DOHH2 (cell line): Measurements from ENCODE around the gene FAM20C.

Source experiments
- H3F3A ChIP-seq: fragments of 200-600 bp; sonication (generic), shearing (Covaris generic); 2 replicates; pipeline ENCODE4 v1.6.0; 2016; ENCODE audit warnings: antibody characterized with exemption, mild to moderate bottlenecking; ENCODE audit not compliant: control insufficient read depth, insufficient read depth
- H3K27ac ChIP-seq: fragments of 200-600 bp; sonication (generic); 2 replicates; pipeline ENCODE4 v1.5.1; 2014; ENCODE audit warnings: low read depth, mild to moderate bottlenecking, low read length, moderate library complexity
- H3K27me3 ChIP-seq: fragments of 200-600 bp; sonication (generic); 2 replicates; pipeline ENCODE4 v1.6.1; 2014; ENCODE audit warnings: mild to moderate bottlenecking, low read length, mixed read lengths; ENCODE audit not compliant: control insufficient read depth
- H3K36me3 ChIP-seq: fragments of 200-600 bp; sonication (generic); 2 replicates; pipeline ENCODE4 v1.6.1; 2014; ENCODE audit warnings: mild to moderate bottlenecking, low read length, moderate library complexity, mixed read lengths; ENCODE audit not compliant: control insufficient read depth
- H3K4me1 ChIP-seq: fragments of 200-600 bp; sonication (generic); 2 replicates; pipeline ENCODE4 v1.6.1; 2014; ENCODE audit warnings: mild to moderate bottlenecking, low read length, mixed read lengths; ENCODE audit not compliant: control insufficient read depth
- H3K4me2 ChIP-seq: fragments of 200-600 bp; sonication (generic); 2 replicates; pipeline ENCODE4 v1.6.0; 2014; ENCODE audit warnings: mild to moderate bottlenecking, low read length, moderate library complexity
- H3K4me3 ChIP-seq: fragments of 200-600 bp; sonication (generic); 2 replicates; pipeline ENCODE4 v1.5.1; 2014; ENCODE audit warnings: mild to moderate bottlenecking, low read length, mixed read lengths
- H3K79me2 ChIP-seq: fragments of 200-600 bp; sonication (generic); 2 replicates; pipeline ENCODE4 v1.6.1; 2014; ENCODE audit warnings: mild to moderate bottlenecking, low read length, mixed read lengths; ENCODE audit not compliant: control insufficient read depth
- H3K9me2 ChIP-seq: fragments of 200-600 bp; sonication (generic); replicated peaks from 2 replicates; pipeline ENCODE4 v1.6.1; 2014; ENCODE audit warnings: mild to moderate bottlenecking, low read length, mixed read lengths; ENCODE audit not compliant: control insufficient read depth
- H3K9me3 ChIP-seq: fragments of 200-600 bp; sonication (generic); 2 replicates; pipeline ENCODE4 v1.6.1; 2014; ENCODE audit warnings: antibody characterized with exemption, low read length, mixed read lengths; ENCODE audit not compliant: control insufficient read depth, insufficient read depth
- H4K20me1 ChIP-seq: fragments of 200-600 bp; sonication (generic); 2 replicates; pipeline ENCODE4 v1.6.0; 2014; ENCODE audit warnings: low read depth, mild to moderate bottlenecking, antibody characterized with exemption, low read length, moderate library complexity; ENCODE audit not compliant: control insufficient read depth, insufficient read depth
- CTCF ChIP-seq: fragments of 200-600 bp; sonication (generic); IDR thresholded peaks from one replicate; pipeline ENCODE4 v1.5.1; 2014; ENCODE audit warnings: antibody characterized with exemption, mild to moderate bottlenecking, low read depth, low read length; ENCODE audit not compliant: poor library complexity, severe bottlenecking
- EZH2phosphoT487 ChIP-seq: fragments of 200-600 bp; sonication (generic); IDR thresholded peaks from 2 replicates; pipeline ENCODE4 v1.6.1; 2017; ENCODE audit warnings: borderline replicate concordance, mild to moderate bottlenecking, antibody characterized with exemption, low read length, moderate library complexity, mixed read lengths

FAM20C gene

DNA sequence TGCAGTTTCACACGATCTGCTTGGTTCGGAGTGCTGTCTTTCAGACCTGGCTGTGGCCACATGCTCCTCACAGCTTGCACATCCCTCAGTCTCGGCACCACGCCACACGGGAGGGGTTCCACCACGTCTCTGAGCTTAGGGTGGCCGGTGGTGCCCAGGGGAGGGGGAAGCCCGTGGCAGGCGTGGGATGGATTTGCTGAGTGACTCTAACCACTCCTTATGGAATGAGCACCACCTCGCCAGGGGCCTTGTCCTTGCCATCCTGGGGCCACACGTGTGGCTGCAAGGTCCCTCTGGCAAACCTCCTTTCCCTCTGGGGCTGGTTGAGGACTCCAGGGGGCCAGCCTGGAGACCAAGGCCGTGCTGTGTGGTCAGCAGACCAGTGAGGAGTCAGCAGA, 29.1 kb upstream of the FAM20C start:
- Histone ChIP-seq H3K9me3 (no peaks in the 10 kb centered on the region), H3K79me2 (no peaks in the 10 kb centered on the region), H3K4me1 (no peaks in the 10 kb centered on the region), H3K27ac (no peak overlapping the region), H4K20me1 (no peaks in the 10 kb centered on the region), H3K9me2 (no peaks in the 10 kb centered on the region), H3K4me2 (no peak overlapping the region), H3F3A (no peaks in the 10 kb centered on the region), H3K27me3 (no peaks in the 10 kb centered on the region), H3K4me3 (no peak overlapping the region), H3K36me3 (no peaks in the 10 kb centered on the region)
- TF ChIP-seq CTCF: no peak
- TF ChIP-seq EZH2phosphoT487: no peak

- Histone ChIP-seq H3K27me3 (no peaks in the 10 kb centered on the region), H3K27ac (no peak overlapping the region), H3K9me3 (no peaks in the 10 kb centered on the region), H3K4me1 (no peaks in the 10 kb centered on the region), H3K4me2 (no peak overlapping the region), H4K20me1 (no peaks in the 10 kb centered on the region), H3K36me3 (no peaks in the 10 kb centered on the region), H3K4me3 (no peak overlapping the region), H3K79me2 (no peaks in the 10 kb centered on the region), H3F3A (no peaks in the 10 kb centered on the region), H3K9me2 (no peaks in the 10 kb centered on the region)
- no peak for TF ChIP-seq EZH2phosphoT487
- no peak for TF ChIP-seq CTCF
Measured at GRCh38 chr7:163971-164881, 28.1 kb upstream of the FAM20C start.

- Histone ChIP-seq H4K20me1 (no peaks in the 10 kb centered on the region), H3K79me2 (no peaks in the 10 kb centered on the region), H3K4me3 (no peak overlapping the region), H3F3A (no peaks in the 10 kb centered on the region), H3K4me2 (no peak overlapping the region), H3K27me3 (no peaks in the 10 kb centered on the region), H3K9me2 (no peaks in the 10 kb centered on the region), H3K9me3 (no peaks in the 10 kb centered on the region), H3K27ac (no peak overlapping the region), H3K4me1 (no peaks in the 10 kb centered on the region), H3K36me3 (no peaks in the 10 kb centered on the region)
- TF ChIP-seq EZH2phosphoT487 (no peak), CTCF (no peak)
Measured at GRCh38 chr7:164882-165660, 27.3 kb upstream of the FAM20C start.
